GM19463 (cell line): ENCODE results near the gene MID2.
"Not testable (repeated sequence)": the region's sequence is repeated elsewhere in the genome, so short reads cannot be mapped to it uniquely, and the experiment has no call there.

Source experiments
- ATAC-seq: cut with Tn5 transposase; IDR thresholded peaks from one replicate; pipeline ENCODE4 v1.9.1; 2021; ENCODE audit warnings: mild to moderate bottlenecking, moderate library complexity; ENCODE audit not compliant: unreplicated experiment

The MID2 gene, protein sequence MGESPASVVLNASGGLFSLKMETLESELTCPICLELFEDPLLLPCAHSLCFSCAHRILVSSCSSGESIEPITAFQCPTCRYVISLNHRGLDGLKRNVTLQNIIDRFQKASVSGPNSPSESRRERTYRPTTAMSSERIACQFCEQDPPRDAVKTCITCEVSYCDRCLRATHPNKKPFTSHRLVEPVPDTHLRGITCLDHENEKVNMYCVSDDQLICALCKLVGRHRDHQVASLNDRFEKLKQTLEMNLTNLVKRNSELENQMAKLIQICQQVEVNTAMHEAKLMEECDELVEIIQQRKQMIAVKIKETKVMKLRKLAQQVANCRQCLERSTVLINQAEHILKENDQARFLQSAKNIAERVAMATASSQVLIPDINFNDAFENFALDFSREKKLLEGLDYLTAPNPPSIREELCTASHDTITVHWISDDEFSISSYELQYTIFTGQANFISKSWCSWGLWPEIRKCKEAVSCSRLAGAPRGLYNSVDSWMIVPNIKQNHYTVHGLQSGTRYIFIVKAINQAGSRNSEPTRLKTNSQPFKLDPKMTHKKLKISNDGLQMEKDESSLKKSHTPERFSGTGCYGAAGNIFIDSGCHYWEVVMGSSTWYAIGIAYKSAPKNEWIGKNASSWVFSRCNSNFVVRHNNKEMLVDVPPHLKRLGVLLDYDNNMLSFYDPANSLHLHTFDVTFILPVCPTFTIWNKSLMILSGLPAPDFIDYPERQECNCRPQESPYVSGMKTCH

DNA sequence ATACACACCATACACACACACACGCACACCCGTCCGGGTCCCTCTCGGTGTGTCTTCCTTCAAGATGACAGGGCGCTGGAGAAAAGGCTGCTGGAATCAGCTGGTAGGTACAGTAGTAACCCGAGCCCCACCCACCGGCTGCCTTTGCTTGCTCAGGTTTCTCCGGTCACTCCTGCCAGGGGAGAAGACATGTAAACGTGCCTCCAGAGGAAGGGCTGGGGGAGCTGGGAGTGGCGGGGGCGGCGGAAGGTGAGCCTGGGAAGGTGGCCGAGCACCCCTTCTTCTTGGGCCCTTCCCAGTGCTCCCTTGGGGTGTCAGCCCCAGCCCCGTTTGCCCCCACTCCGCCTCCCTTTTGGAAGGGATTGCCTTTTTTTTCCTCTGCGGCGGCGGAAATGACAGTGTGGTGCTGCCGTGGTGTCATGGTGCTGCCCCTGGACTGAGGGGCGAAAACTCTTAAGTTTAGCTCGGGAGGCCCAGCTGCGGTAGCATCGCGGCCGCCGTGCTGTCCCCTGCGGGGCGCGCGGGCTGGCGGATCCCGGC is at the start of gene MID2:
Gene MID2 (plus strand): TSS at position 169 of the 540 bp plus-strand sequence. CDS start 561 bp downstream, outside the sequence.
- ATAC-seq = peak; percentile 41

DNA sequence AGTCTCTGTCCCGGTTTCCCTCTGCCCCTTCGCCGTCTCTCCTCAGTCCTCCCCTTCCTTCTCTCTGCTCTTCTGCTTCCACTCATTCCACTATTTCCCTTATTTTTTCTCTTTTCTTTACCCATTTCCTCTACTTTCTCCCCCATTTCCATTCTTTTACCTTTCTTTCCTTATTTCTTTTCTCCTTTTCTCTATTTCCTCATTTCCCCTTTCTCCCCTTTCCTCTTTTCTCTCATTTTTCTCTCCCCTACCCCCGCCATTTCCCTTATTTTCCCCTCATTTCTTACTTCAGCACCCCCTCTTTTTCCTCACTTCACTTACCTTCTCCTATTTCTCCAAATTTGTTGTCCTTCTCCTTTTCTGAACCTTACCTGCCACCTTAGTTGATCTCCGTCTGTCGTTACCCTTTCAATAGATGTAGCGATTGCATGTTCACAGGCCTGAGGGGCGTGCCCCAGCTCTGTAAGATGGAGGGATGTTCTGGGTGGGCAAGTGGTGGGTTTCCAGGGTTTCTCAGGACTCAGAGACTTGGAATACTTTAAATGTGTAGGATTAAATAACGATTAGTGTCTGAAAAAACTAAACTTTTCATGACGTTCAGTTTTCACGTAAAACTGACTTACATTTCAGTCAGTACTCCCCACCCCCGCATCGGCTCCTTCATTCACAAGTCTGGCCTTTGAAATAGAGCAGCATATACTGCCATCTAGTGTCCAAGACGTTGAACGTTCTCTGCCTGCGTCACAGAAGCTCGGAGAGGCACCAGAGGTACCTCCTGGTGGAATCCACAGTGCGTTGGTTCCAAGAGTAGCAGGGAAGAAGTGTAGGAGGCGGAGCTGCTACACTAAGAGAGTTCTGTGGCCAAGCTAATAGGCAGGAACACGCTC is 48.8 kb upstream of the MID2 start:
- peak; percentile 69 for ATAC-seq

DNA sequence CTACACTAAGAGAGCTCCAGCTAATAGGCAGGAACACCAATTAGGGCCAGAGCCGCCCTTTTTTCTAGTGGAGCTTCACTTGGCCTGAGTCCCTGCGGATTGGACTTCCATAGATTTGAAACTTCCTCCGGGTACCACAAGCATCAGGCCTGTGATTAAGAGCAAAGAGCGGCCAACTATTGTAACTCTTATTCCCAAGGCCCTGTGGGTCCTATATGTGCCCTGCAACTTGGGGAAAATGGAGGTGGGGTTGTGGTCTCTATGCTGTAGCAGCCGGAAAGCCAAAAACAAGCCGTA is 48.2 kb upstream of the MID2 start, which contains the start of gene NCBP2L:
Gene NCBP2L (plus strand): TSS at position 198 of the 297 bp plus-strand sequence. CDS start 16,488 bp downstream, outside the sequence.
- ATAC-seq = no peak

DNA sequence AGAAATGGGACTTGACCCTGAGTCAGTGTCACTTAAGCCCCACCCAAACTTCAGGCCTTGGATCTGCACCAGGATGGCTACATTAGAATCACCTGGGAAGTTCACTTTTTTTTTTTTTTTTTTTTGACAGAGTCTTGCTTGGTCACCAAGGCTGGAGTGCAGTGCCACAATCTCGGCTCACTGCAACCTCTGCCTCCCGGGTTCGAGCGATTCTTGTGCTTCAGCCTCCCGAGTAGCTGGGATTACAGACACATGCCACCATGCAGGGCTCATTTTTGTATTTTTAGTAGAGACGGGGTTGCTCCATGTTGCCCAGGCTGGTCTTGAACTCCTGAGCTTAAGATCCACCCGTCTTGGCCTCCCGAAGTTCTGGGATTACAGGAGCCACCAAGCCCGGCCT is 45.1 kb upstream of the MID2 start:
- no peak for ATAC-seq

DNA sequence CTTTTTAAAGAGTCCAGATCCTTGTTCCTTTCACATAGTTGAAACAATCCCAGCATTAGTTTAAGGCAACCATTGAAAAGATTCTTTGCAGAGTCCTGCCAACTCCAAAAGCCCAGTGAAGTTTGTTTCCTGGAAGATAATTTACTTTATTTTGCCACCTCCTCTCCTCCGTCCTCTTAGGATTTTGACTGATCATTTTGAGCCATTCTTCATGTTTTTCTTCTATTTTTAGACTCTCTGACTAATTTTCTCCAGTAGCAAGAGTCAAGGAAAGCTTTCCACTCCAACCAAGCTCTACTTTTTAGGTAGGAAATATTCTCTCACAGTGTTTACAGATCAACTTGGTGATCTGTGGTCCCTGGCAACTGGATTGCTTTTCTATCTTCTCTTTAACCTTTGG is 37.8 kb upstream of the MID2 start:
- no peak for ATAC-seq

DNA sequence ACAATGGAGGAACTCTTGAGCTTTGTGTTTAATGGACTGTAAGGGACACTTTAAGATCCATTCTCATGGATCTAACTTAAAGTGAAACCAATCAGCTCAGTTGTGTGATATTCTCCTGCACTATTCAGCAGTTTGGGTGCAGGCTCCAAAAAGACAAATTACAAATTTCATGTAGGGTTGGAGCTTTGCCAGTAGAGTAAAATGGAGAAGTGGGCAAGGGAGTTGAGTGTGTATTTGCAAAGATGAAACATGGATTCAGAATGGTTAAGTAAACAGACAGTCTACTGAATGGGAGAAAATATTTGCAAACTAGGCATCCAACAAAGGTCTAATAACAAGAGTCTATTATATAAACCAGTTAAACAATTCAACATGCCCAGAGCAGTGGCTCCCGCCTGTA is 21.2 kb upstream of the MID2 start:
- no peak for ATAC-seq

DNA sequence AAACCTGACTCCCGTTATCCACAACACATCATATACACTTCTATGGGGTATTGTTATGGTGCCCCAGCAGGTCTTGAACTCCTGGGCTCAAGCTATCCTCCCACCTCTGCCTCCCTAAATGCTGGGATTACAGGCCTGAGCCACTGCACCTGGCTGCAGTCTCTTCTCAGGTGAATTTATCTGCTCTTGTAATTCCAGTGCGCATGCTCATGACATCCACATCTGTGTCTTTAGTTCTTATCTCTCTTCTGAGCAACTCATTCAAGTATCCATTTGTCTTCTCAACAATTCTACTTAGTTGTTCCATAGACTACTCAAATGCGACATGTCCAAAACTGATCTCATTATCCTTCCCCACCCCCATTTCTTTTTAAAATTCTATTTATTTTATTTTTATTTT is 20.5 kb upstream of the MID2 start:
- ATAC-seq = no peak

DNA sequence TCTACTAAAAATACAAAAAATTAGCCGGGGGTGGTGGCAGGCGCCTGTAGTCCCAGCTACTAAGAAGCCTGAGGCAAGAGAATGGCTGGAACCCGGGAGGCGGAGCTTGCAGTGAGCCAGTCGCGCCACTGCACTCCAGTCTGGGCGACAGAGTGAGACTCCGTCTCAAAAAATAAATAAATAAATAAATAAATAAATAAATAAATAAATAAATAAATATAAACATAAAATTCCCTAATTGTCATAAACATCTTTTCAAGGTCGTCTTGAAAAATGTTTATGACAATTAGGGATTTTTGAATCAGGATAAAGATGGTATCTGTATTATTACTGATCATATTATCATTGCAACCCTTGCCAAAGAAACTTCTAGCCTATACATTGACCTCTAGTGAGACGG is 15.6 kb upstream of the MID2 start:
- ATAC-seq = not testable (repeated sequence)

DNA sequence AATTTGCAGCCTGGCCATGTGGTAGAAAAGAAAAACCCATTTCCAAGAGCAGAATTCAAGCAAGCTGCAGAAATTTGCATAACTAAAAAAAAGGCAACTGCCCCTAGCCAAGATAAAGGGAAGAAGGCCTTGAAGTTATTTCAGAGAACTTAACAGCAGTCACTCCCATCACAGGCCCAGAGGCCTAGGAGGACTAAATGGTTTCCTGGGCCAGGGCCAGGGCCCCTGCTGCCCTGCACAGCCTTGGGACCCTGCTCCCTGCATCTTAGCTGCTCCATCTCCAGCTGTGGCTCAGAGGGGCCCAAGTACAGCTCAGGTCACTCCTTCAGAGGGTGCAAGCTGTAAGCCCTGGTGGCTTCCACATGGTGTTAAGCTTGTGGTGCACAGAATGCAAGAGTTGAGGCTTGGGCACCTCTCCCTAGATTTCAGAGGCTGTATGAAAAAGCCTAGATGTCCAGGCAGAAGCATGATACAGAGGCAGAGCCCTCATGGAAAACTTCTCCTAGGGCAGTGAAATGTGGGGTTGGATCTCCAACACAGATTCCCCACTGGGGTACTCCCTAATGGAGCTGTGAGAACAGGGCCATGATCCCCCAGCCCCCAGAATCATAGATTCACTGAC is 6.7 kb upstream of the MID2 start:
- ATAC-seq = no peak

DNA sequence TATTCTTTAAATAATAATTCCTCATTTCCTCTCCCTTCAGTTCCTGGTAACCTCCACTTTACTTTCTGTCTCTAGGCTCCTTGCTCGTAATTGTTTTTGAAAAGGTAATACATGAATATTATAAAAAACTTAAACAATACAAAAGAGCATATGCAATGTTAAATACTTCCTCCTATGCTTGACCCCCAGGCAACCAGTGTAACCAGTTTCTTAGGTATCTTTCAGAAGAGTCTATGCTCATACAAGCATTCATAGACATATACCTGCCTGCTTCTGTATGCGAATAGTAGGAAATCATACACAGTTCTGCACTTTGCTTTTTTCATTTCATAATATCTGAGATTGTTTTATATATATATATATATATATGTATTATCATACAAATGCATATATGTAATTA is 2.6 kb upstream of the MID2 start:
- ATAC-seq = no peak

DNA sequence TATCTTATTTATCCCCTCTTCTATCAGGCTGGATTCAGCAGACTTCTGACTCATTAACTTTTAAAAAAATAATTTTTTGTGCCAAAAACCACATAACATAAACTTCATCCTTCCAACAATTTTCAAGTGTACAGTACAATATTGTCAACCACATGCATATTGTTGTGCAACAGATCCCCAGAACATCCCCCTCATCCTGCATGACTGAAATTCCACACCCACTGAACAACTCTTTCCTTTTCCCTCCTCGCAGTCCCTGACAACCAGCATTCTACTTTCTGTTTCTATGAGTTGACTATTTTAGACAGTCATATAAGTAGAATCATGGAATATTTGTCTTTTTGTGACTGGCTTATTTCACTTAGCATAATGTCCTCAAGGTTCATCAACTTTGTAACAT is 2.2 kb upstream of the MID2 start:
- no peak for ATAC-seq

DNA sequence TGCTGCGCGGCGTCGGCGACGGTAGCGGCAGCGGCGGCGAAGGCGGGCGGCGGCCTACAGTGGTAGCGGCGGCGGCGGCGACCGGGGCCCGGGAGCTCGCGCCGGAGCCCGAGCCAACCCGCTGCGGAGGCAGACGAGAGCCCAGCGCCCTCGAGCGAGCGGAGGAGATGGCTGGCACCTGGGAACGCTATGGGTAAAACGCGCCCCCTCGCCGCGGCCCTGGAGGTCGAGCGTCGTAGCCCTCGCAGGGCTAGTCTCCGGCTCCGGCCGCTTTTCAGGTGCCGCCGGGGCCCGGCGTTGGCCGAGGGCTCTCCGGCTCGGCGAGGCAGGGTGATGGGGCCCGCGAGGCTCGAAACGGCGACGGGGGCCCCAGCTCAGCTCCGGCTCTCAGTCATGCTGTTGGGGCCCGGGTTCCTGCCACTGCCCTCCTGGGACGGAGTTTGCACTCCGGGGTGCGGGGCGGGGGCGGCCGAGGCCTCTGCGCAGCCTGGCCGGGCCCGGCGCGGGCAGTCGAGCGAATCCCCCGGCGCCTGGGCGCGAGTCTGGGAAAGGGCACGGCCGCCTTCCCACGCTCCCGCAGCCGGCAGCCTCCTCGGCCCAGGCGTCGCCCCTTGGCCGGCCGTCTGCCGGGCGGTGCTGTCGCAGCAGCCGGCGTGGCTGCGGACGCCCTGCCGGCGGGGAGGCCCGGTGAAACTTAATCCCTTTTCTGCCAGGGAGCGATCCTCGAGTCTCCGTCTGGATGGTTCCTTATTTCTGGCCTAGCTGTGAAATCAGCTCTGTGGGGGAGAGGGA is 768 bp downstream of the MID2 start:
- ATAC-seq = peak; percentile 63

DNA sequence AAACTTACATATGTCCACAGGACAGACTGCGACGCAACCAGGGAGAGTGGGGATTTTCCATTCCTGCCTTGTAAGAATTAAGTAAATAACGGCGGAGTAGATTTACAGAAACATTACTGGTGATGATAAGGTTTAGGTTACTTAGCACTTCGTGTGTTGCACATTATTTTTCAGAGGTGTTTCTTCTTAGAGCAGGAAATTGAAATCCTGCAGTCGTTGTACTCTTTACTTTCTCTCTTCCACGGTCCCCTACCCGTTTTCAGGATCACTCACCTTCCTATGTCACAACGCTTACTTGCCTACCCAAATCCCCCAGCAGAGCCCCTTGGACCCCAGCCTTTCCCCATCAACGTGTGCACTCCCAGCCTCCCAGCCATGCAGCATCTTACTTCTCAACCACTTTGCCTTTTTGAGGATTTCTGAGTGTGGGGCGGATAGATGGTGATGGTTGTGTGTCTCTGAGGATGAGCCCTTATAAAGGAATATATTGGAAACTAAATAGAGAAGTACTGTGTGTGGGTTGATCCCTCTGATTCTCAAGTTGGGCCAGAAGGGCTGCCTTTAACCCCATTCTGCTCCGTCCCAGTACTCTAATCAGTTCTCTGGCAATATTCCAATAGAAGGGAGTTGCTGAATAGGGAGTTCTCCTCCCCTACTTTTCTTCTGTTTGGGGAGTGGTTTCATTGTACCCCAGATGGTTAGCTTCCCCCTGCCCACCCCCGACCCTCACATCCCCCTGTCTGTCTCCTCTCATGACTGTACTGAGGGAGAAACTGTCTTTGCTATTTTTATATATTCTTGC is 1.6 kb downstream of the MID2 start:
- ATAC-seq = no peak

DNA sequence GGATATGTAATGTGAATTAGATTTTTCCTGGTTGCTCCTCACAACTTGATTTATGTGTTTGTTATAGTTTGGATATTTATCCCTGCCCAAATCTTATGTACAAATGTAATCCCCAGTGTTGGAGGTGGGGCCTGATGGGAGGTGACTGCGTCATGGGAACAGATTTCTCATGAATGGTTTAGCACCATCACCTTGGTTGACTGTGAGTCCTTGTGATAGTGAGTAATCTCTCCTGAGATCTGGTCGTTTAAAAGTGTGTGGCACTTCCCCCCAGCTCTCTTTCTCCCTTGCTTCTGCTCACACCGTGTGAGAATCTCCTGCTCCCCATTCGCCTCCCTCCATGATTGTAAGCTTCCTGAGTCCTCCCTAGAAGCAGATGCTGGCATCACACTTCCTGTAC is 2.2 kb downstream of the MID2 start:
- no peak for ATAC-seq

DNA sequence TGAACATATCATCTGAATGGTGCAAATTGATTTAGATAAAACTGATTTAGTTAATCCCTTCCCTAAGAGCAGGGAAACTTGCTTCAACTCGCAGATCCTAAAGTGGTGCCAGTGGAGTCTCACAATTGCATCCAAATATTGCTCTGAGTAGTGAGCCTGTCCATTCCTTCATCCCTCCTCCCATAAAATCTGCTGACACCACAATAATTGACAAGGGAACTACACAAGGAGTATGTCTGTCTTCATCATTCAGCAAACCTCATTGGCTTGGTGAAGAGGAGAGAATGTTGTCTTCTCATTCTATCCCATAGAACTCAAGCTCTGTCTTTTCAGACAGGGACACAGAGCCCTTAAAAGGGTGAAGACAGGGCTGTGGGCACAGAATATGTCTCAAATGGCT is 4.2 kb downstream of the MID2 start:
- no peak for ATAC-seq

DNA sequence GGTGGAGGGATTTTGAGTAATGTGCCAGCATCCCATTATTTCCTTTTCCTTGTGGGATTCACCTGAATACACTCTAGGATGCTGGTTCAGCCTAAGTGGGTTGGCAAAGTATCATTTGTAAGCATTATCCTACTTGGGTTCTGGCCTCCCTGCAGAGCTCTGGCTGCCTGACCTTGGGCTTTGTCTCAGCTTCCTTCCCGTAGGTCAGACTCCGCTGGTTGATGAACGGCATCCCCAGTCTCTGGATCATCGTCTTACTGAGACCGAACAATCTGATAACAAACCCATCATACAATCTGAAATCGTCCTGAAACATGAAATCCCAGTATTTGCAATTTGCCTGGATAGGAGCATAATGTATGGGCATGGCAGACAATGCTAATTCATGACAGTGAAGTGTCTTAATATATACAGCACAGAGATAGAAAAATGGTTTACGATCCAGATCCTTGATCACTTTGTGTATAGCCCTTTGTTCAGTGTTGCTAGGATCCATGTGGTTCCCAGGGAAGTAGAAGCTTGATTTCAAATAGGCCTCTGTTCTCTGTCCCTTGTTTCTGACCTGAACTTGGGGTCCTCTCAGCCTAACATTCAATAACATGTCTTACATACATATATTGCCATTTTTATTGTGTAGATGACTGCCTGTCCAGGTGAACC is 5.5 kb downstream of the MID2 start:
- ATAC-seq = no peak

DNA sequence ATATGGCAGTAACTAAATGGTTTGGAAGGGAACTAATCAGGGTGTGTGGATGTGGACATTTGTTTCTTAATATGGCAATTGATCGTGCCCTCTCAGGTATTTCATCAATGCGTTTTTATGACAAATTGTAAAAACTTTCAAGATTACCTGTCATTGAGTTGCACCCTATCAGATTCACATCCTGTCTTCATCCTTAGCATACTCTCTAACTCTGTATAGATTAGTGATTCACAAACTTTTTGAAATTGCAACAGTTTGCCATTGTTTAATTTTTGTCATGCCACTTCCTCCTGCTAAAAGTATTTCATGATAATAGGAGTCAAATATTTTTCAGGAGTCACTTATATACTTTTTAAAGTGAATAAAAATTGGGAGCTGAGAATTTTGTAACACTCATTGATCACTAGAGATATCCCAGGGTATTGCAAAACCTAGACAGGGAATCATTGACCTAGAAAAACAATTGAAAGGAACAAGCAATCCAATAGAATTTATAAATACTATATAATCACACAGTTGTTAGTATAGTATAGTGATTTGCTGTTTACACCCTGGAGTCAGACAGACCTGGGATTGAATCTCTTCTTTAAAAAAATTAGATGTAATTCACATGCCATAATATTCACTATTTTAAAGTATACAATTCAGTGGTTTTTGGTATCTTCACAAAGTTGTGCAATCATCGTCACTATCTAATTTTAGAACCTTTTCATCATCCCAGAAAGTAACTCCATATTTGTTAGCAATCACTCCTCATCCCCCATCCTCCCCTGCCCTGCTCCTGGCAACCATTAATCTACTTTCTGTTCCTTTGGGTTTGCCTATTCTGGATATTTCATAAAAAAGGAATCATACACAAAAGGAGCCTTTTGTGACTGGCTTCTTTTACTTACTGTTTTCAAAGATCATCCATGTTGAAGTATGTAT is 8.9 kb downstream of the MID2 start:
- no peak for ATAC-seq
